ENCODE data around the gene ARAP2. TPM values are rescaled to one million over a fixed set of nuclear protein-coding genes. Genes with fewer than 3 reads are reported as not detected.

ARAP2 gene
- total RNA-seq, 1 donor, result 3.6 TPM

GRCh38 chr4:36141186-36141585 lies 103.1 kb downstream of the ARAP2 start:
- Histone ChIP-seq H3K4me2 (ENCODE audit: insufficient read depth, low read length) (no peak overlapping the region), H3K9me3 (ENCODE audit: low read depth, low read length) (peaks cover 2% of the 10 kb centered on the region), H3K4me1 (ENCODE audit: insufficient read depth, low read length) (no peaks in the 10 kb centered on the region), H3K27ac (ENCODE audit: low read depth, low read length) (no peak overlapping the region), H4K20me1 (ENCODE audit: insufficient read depth, low read length) (no peaks in the 10 kb centered on the region), H2AFZ (ENCODE audit: low read length) (no peak overlapping the region), H3K4me3 (ENCODE audit: insufficient read depth, low read length) (no peak overlapping the region), H3K36me3 (ENCODE audit: insufficient read depth, low read length) (no peaks in the 10 kb centered on the region), H3K27me3 (ENCODE audit: insufficient read depth, low read length) (no peaks in the 10 kb centered on the region), H3K79me2 (ENCODE audit: insufficient read depth, low read length) (no peaks in the 10 kb centered on the region)
- no peak for TF ChIP-seq CTCF (IDR thresholded peaks at IDR 0.05; ENCODE audit: extremely low read depth, low read depth, low read length)
- DNase-seq (ENCODE audit: insufficient read length, low spot score, missing footprints), result no peak

GRCh38 chr4:36140421-36140820 lies 103.9 kb downstream of the ARAP2 start:
- H3K4me3 ChIP-seq (ENCODE audit: insufficient read depth, low read length), result no peak overlapping the region
- H3K4me1 ChIP-seq (ENCODE audit: insufficient read depth, low read length), result no peaks in the 10 kb centered on the region
- H3K27ac ChIP-seq (ENCODE audit: low read depth, low read length), result no peak overlapping the region
- H3K27me3 ChIP-seq (ENCODE audit: insufficient read depth, low read length), result no peaks in the 10 kb centered on the region
- no peak overlapping the region for H3K4me2 ChIP-seq (ENCODE audit: insufficient read depth, low read length)
- H3K9me3 ChIP-seq (ENCODE audit: low read depth, low read length), result peaks cover 2% of the 10 kb centered on the region
- no peaks in the 10 kb centered on the region for H4K20me1 ChIP-seq (ENCODE audit: insufficient read depth, low read length)
- no peak overlapping the region for H2AFZ ChIP-seq (ENCODE audit: low read length)
- no peak for DNase-seq (ENCODE audit: insufficient read length, low spot score, missing footprints)
- no peaks in the 10 kb centered on the region for H3K36me3 ChIP-seq (ENCODE audit: insufficient read depth, low read length)
- H3K79me2 ChIP-seq (ENCODE audit: insufficient read depth, low read length), result no peaks in the 10 kb centered on the region
- no peak for TF ChIP-seq CTCF (IDR thresholded peaks at IDR 0.05; ENCODE audit: extremely low read depth, low read depth, low read length)

GRCh38 chr4:36138220-36138619 lies 106.1 kb downstream of the ARAP2 start:
- H3K79me2 ChIP-seq (ENCODE audit: insufficient read depth, low read length), result no peaks in the 10 kb centered on the region
- no peaks in the 10 kb centered on the region for H3K27me3 ChIP-seq (ENCODE audit: insufficient read depth, low read length)
- no peaks in the 10 kb centered on the region for H3K4me1 ChIP-seq (ENCODE audit: insufficient read depth, low read length)
- no peak overlapping the region for H2AFZ ChIP-seq (ENCODE audit: low read length)
- H3K27ac ChIP-seq (ENCODE audit: low read depth, low read length), result no peak overlapping the region
- no peak for DNase-seq (ENCODE audit: insufficient read length, low spot score, missing footprints)
- H3K4me2 ChIP-seq (ENCODE audit: insufficient read depth, low read length), result no peak overlapping the region
- no peaks in the 10 kb centered on the region for H4K20me1 ChIP-seq (ENCODE audit: insufficient read depth, low read length)
- no peaks in the 10 kb centered on the region for H3K36me3 ChIP-seq (ENCODE audit: insufficient read depth, low read length)
- TF ChIP-seq CTCF (IDR thresholded peaks at IDR 0.05; ENCODE audit: extremely low read depth, low read depth, low read length), result no peak
- H3K4me3 ChIP-seq (ENCODE audit: insufficient read depth, low read length), result no peak overlapping the region
- peaks cover 4% of the 10 kb centered on the region for H3K9me3 ChIP-seq (ENCODE audit: low read depth, low read length)

GRCh38 chr4:36137336-36137735 lies 107.0 kb downstream of the ARAP2 start:
- no peak overlapping the region for H3K4me3 ChIP-seq (ENCODE audit: insufficient read depth, low read length)

More at GRCh38 chr4:36137336-36137735, 107.0 kb downstream of the ARAP2 start:
- Histone ChIP-seq H3K79me2 (ENCODE audit: insufficient read depth, low read length) (no peaks in the 10 kb centered on the region), H4K20me1 (ENCODE audit: insufficient read depth, low read length) (no peaks in the 10 kb centered on the region), H3K9me3 (ENCODE audit: low read depth, low read length) (peaks cover 2% of the 10 kb centered on the region), H3K27me3 (ENCODE audit: insufficient read depth, low read length) (no peaks in the 10 kb centered on the region), H3K4me2 (ENCODE audit: insufficient read depth, low read length) (no peak overlapping the region), H2AFZ (ENCODE audit: low read length) (no peak overlapping the region), H3K36me3 (ENCODE audit: insufficient read depth, low read length) (no peaks in the 10 kb centered on the region), H3K4me1 (ENCODE audit: insufficient read depth, low read length) (no peaks in the 10 kb centered on the region), H3K27ac (ENCODE audit: low read depth, low read length) (no peak overlapping the region)
- no peak for TF ChIP-seq CTCF (IDR thresholded peaks at IDR 0.05; ENCODE audit: extremely low read depth, low read depth, low read length)
- DNase-seq (ENCODE audit: insufficient read length, low spot score, missing footprints), result no peak
